ENCODE measurements around the gene TBXAS1.

Gene TBXAS1

GRCh38 chr7:139959285-139959628, 130.2 kb downstream of the TBXAS1 start:
- in situ Hi-C loops (cut with HindIII; ENCODE audit: low sequenced_read_pairs): no loop called here
- DNase-seq (ENCODE audit: low read depth): no peak
- no peak for TF ChIP-seq CTCF (IDR thresholded peaks at IDR 0.05; ENCODE audit: low read depth, low read length, missing control alignments)
- no peak overlapping the region for H3K4me3 ChIP-seq (ENCODE audit: low read depth, low read length)

- no peak for TF ChIP-seq CTCF (IDR thresholded peaks at IDR 0.05; ENCODE audit: low read depth, low read length, missing control alignments)
These were observed 130.7 kb downstream of the TBXAS1 start for GRCh38 chr7:139959718-139960117.

GRCh38 chr7:139960157-139960556, 131.1 kb downstream of the TBXAS1 start:
- TF ChIP-seq CTCF (IDR thresholded peaks at IDR 0.05; ENCODE audit: low read depth, low read length, missing control alignments): no peak
- DNase-seq (ENCODE audit: low read depth): no peak
- no peak overlapping the region for H3K4me3 ChIP-seq (ENCODE audit: low read depth, low read length)
- in situ Hi-C loops (cut with HindIII; ENCODE audit: low sequenced_read_pairs): loop anchor here (5.0 kb wide), 1 partner anchor 88 kb away; no protein-coding TSS in a partner anchor

More at GRCh38 chr7:139959718-139960117, 130.7 kb downstream of the TBXAS1 start:
- in situ Hi-C loops (cut with HindIII; ENCODE audit: low sequenced_read_pairs): loop anchor here (5.0 kb wide), 1 partner anchor 87 kb away; no protein-coding TSS in a partner anchor
- no peak for DNase-seq (ENCODE audit: low read depth)
- no peak overlapping the region for H3K4me3 ChIP-seq (ENCODE audit: low read depth, low read length)

GRCh38 chr7:139965942-139966628, 137.0 kb downstream of the TBXAS1 start:
- no peak for DNase-seq (ENCODE audit: low read depth)
- in situ Hi-C loops (cut with HindIII; ENCODE audit: low sequenced_read_pairs): no loop called here
- no peak for TF ChIP-seq CTCF (IDR thresholded peaks at IDR 0.05; ENCODE audit: low read depth, low read length, missing control alignments)
- H3K4me3 ChIP-seq (ENCODE audit: low read depth, low read length): no peak overlapping the region

GRCh38 chr7:139966949-139967348, 137.9 kb downstream of the TBXAS1 start:
- in situ Hi-C loops (cut with HindIII; ENCODE audit: low sequenced_read_pairs): no loop called here
- no peak for DNase-seq (ENCODE audit: low read depth)
- H3K4me3 ChIP-seq (ENCODE audit: low read depth, low read length): no peak overlapping the region
- TF ChIP-seq CTCF (IDR thresholded peaks at IDR 0.05; ENCODE audit: low read depth, low read length, missing control alignments): no peak

GRCh38 chr7:139968931-139969330, 139.9 kb downstream of the TBXAS1 start:
- in situ Hi-C loops (cut with HindIII; ENCODE audit: low sequenced_read_pairs): no loop called here
- no peak for DNase-seq (ENCODE audit: low read depth)
- TF ChIP-seq CTCF (IDR thresholded peaks at IDR 0.05; ENCODE audit: low read depth, low read length, missing control alignments): no peak
- no peak overlapping the region for H3K4me3 ChIP-seq (ENCODE audit: low read depth, low read length)
